Activated CD4-positive, alpha-beta T cell treated with anti-CD3 and anti-CD28 coated beads, Interleukin-2, amount 50 U/mL, for 1 hour (primary cell): ENCODE results near the gene SMARCA2.
A peak's percentile ranks its signal among the peaks of the same experiment; 100 is the strongest.

Experiments
- DNase-seq: peaks from one replicate; pipeline ENCODE4 v3.0.0-alpha.2; 2020

The SMARCA2 gene

DNA sequence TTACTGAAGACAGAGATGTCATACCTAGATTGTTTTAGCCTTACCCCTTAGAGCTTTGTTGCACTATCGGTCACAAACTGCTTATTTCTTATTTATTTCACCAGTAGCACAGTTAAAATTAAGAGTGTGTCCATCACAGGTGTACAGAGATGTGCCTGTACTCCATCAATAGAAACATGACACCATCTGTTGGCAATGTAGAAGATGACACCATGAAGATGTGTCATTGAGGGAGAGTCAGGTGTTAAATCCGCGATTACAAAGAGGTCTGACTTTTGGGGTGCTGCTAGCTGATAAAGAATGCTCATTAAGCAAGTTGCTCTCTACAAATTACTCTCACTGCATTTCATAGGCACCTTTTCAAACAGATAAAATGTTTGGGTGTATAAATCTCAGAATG is 164.4 kb downstream of the SMARCA2 start:
- DNase-seq = no peak

DNA sequence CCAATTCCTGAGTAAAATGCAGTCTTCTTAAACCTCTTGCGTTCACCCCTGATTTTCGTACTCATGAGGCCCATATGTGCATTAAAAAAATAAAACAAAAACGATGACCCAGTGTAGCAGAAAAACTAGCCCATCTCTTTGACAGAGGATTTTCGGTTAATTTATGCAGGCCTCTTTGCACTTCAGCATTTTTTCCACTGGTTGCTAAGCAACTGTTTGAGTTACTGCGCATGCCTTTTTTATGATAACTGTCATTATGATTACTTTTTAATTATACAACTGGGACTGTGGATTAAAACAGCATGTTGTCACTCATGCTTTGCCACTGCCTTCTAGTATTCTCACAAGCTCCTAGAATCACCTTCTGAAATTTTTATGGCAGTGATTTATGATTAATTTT is 165.0 kb downstream of the SMARCA2 start:
- no peak for DNase-seq

- no peak for DNase-seq
These were observed 165.6 kb downstream of the SMARCA2 start for GRCh38 chr9:2180704-2181103.

- peak; percentile 2 for DNase-seq
These were observed 166.6 kb downstream of the SMARCA2 start for GRCh38 chr9:2181792-2182191.

DNA sequence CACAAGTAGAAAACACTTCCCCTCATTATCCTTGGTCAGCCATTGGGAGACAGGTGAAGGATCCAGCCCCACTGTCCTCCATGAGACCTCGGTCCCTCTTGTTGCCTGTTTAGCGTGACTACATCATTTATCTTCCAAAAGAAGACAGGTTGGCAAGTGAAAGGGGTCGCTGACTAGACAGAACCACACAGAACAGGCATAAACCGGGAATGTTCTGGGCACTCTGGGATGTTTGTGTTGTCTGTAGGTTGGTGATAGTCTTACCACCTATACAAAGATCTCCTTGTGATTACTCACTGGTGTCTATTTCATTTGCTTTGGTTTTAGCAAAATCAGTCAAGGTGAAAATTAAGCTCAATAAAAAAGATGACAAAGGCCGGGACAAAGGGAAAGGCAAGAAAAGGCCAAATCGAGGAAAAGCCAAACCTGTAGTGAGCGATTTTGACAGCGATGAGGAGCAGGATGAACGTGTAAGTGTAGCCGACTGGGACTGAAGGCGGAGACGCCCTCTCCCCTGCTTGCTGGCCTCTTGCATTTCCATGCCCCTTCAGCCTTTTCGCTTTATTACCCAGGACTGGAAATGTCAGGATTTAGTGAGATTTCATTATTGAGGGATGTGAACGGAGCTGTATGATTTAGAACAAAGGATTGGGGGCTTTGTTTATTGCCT is 175.9 kb downstream of the SMARCA2 start:
- DNase-seq = no peak

DNA sequence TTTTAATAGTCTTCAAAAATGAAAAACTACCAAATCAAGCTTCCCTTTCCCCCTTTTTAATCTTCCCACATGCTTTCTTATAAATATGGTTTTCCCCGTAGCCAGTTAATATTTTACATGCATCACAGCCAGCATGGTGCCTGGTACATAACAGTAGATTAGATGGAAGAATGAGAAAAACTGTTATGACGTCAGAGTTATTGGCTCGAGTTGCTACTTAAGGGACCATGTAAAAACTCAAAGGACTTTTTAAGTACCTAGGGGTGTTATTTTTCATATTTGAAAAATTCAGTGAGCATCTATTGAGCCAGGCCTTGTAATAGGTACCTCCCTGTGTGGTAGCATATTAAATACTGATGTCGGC is 176.4 kb downstream of the SMARCA2 start:
- DNase-seq = no peak

DNA sequence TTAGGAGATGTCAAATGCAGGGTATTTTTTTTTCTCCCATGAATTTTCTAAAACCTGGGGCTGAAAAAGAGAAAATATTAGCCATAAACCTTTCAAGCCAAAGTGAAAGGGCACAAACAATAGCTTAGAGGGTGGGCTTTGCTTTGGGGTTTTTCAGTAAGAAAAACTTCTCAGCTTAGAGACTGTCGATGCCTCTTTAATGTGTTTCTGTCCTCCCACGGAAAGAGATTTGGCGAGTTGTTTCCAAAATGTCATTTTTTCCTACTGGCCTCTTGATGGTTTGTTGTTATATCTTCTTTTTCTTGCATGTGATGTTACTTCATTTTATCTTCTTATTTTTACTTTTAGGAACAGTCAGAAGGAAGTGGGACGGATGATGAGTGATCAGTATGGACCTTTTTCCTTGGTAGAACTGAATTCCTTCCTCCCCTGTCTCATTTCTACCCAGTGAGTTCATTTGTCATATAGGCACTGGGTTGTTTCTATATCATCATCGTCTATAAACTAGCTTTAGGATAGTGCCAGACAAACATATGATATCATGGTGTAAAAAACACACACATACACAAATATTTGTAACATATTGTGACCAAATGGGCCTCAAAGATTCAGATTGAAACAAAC is 177.3 kb downstream of the SMARCA2 start:
- no peak for DNase-seq

GRCh38 chr9:2193552-2193951 is 178.4 kb downstream of the SMARCA2 start:
- DNase-seq = no peak

DNA sequence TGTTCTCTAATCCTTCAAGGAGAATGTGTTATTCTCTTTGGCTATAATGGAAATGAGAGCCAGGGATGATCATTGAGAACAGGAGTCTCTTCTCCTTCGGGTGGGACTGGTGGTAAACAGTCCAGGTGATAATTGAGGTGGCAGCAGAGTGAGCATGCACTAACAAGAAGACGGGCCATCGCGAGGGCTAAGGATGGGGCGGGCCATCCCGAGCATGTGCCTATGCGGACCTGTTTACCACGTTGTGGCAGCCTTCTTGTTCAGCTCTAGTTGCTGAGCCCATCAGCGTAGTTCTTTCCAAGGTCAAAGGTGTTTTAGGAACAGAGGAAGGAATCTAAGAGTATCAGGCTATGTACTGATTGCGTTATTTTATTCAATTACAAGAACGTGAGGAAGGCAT is 180.1 kb downstream of the SMARCA2 start:
- DNase-seq = no peak

DNA sequence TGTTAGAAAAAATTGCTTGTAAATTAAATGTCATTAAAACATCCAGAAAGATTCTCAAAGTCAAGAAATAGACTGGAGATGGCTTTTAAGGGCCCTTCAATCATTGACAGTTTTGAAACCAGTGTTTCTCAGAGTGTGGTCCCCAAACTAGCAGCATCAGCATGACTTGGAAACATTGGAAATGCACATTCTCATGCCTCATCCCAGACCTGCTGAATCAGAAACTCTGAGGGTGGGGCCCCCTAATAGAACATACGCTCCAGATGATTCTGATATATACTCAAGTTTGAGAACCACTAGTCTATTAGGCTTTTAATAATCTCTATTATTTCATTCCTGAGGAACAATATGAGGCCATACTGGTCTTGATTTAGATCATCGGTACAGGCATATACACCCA is 181.6 kb downstream of the SMARCA2 start:
- DNase-seq = no peak

DNA sequence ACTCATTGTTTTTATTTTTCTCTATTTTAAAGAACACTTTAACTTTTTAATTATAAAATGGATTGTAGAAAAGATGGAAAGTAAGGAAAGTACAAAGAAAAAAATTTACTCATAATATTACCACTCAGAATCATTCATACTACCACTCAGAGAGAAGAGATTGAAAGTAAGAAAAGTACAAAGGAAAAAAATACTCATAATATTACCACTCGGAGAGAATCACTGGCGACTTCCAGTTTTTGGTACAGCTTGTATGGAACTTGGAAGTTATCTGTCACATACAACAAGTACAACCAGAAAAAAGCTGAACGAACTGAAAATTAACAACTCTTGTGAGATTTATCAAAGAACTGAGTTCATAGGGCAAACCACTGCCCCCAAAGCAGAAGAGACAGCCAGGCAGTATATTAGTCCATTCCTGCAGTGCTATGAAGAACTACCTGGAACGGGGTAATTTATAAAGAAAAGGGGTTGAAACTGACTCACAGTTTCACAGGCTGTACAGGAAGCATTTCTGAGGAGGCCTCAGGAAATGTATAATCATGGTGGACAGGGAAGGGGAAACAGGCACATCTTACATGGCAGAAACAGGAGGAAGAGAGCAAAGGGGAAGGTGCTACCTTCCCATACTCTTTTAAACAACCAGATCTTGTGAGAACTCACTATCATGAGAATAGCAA is 183.9 kb downstream of the SMARCA2 start:
- DNase-seq = no peak

- DNase-seq = no peak
These were observed 185.1 kb downstream of the SMARCA2 start for GRCh38 chr9:2199999-2200796.

GRCh38 chr9:2208465-2208864 is 193.3 kb downstream of the SMARCA2 start:
- no peak for DNase-seq

- no peak for DNase-seq
These were observed 193.8 kb downstream of the SMARCA2 start for GRCh38 chr9:2208991-2209390.

GRCh38 chr9:2209400-2209799 is 194.3 kb downstream of the SMARCA2 start:
- no peak for DNase-seq

GRCh38 chr9:2210201-2210600 is 195.1 kb downstream of the SMARCA2 start:
- DNase-seq = no peak

DNA sequence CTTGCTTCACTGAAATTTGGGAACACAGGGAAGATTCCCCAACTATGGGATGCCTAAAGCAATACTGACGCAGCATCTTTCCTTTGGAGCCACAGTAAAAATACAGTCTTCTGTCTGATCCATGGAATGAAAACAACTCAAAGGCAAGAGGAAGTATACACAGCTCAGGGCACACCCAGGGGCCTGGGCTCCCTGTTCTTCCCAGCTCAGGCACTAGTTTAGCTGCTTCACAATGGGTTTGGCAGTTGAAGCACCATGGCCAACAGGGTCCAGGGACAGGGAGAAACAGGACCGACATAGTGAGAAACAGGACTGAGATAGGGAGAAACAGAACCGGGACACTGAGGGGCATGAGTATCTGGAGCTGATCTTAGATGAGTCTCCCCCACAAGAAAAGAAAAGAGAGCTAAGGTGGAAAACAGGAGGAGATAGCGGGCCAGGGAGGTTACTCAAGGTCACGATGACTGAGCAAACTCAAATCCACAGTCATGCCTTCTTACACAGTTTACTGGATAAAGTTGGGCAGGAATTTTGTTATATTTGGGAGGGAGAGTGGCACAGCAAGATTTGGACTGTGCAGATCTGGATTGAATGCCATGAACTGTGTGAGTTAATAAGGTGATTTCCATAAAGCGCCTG is 198.8 kb downstream of the SMARCA2 start:
- DNase-seq = no peak

DNA sequence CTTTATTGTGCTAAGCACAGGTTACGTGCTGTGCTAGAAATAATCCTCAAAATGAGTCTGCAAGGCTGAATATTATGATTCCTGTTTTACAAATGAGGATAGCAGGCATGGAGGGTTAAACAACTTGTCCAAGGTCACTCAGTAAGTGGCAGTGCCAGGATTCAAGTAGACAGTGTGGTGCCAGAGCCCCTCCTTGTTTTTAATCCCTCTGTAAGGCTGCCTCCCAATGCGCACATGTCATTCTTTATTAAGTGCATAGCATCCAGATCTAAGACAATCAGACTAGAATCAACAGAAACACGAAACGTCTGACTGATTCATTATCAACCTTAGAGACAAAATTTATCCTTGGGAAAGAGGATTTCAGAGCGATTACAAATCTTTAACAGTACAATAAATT is 199.6 kb downstream of the SMARCA2 start:
- no peak for DNase-seq

DNA sequence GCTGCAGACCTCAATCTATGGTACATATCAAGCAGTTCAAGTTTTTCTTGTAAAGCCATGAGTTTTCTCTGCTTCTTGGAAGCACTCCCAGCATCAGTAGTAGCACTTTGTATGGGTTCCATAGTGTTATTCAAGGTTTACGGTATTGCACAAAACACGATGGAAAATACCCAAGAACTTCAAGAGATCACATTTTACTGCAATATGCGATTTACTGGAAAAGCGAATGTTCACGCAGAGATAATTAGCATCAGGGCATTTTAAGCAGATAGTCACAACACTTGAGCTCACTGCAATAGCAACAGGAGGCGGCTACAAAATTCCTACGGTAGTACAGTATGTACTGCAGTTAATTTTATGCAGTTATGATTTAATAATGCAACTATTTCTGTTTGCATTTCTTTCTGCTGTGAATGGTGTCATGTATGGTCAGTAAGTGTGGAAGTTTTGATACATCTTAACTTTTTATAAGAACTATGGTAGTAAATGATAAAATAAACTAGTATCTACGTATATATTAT is 200.8 kb downstream of the SMARCA2 start:
- no peak for DNase-seq

DNA sequence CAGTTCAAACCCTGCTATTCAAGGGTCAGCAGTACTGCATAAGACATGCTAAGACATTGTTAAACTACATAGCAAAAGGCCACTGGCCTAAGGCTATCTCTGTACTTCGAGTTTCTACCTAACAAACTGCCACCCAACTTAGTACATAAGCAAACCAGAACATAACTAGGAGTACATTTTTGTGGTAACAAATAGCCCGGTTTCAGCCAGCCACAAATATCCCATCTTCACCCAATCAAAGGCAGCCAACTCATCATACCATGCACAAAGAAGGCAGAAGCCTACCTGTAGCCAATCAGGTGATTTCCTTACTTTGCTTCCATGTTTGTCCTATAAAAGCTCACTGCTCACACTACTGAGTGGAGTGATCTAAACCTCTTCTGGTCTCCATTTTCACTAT is 201.4 kb downstream of the SMARCA2 start:
- DNase-seq = no peak

DNA sequence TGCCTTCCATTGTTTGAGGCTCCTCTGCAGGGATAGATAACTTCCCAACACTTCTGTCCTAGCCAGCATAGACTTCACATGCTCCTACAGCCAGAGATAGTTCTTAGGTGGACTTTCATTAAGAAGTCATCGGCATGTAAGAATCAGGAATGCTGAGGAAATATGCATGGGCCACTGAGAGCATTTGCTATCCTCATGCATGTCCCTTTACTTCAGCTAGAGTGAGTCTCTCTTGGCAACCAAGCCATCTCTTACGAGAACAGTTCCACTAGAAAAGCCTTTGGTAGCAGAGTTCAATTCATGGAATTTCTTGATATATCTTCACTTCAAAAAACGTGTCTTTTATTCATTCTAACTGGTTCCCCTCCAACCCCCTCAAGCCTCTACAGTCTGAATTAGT is 202.4 kb downstream of the SMARCA2 start:
- no peak for DNase-seq

DNA sequence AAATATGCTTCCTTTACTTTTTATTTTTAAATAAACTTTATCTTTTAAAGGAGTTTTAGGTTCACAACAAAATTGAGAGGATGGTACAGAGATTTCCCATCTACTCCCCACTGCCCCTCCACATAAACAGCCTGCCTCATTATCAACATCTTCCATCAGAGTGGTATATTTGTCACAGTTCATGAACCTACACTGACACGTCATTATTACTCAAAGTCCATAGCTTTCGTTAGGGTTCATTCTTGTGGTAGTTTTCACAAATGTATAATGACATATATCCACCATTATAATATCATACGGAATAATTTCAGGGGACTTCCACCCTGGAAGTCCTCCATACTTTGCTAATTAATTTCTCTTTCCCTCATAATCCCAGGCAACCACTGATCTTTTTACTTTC is 204.9 kb downstream of the SMARCA2 start:
- no peak for DNase-seq
